Measurements from ENCODE around the gene XXYLT1. TPM values are rescaled to one million over a fixed set of nuclear protein-coding genes. Genes with fewer than 3 reads are reported as not detected.

XXYLT1 gene
- total RNA-seq, 4 donors from 2014 or later, result 9.7 to 30.1 (median 17.7) TPM

DNA sequence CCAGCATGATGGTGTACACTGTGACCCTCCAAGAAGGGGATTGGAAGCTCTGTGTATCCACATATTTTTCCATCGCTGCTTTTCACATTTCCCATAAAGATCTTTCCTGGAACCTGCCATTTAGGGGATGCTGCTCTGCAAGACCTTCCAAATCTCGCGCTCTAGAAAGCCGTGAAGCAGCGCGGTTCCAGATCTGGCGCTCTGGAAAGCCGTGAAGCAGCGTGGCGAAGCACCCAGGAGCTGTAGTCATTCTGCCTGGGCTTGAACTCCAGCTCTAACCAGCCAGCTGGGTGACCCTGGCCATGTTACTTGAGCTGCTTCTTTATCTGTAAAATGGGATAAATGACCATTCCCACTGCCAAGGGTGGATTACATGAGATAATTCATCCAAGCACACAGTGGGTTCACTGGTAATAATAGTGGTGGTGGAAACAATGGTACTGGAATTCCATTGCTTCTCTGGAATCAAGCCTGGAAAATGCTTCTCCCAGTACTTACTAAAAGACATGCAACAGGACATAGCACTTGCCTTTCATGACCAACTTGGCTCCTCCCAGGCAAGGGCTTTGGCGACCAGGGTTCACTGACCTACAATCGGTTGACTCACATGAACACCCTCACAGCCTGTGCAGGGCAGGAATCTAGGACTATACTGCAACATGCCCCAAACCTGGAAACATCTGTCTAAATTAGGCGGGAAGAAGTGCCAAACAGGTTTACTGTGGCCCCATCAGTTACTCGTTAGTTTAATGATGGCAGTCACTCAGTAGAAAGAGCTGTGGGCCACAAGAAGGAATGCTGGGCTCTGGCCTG is 70.7 kb downstream of the XXYLT1 start:
- no peak for DNase-seq (ENCODE audit: low spot score in 2 of 2)

DNA sequence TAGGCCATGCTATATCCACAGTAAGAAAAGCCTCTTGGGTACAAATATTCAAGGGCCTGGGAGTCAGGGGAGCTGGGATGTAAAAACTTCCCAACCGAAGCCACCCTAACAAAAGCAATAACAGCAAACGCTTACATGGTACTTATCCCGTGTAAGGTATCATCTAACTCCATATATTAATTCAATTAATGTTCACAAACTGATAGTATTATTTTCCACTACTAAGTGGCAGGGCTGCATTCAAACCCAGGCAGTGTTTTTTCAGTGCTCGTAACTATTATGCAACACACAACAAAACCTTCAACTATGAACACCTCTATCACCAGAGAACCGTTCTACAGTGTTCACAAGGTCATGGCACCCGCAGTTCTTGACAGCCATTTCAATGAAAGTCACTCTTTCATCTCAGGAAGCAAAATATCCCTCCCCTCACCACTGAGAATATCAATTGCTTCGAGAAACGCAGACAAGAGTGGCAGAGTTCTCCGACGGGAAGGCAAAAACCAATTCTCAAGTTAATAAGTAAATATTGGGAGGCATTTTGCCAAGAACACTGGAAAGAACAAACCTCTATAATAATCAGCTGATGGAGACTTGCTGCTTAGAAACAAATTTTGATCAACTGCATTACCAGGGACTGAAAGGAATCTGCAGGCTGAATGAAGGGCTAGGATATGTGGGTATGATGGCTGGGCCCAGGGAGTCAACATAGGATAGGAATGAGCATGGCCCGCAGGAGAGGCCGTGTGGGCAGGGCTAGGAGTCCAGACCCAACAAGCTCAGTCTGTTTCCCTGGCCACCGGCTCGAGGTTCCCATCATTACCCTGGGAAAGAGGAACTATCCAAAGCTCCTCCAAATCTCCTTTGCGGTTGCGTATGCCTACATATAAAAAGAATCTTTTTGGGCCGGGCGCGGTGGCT is 72.3 kb downstream of the XXYLT1 start:
- H3K4me3 ChIP-seq (ENCODE audit: low read depth, poor library complexity, severe bottlenecking), result no peak overlapping the region
- WGBS, 2 donors, result 91 to 92% methylated on average over 19 of the region's 19 CpGs
- intact Hi-C loops (cut with DNase I; ENCODE audit: low total_unique reads), result no loop called here
- DNase-seq (ENCODE audit: low spot score in 2 of 2), result peak in 1 of 2 donors; percentile 39
- TF ChIP-seq, protein P1, sequence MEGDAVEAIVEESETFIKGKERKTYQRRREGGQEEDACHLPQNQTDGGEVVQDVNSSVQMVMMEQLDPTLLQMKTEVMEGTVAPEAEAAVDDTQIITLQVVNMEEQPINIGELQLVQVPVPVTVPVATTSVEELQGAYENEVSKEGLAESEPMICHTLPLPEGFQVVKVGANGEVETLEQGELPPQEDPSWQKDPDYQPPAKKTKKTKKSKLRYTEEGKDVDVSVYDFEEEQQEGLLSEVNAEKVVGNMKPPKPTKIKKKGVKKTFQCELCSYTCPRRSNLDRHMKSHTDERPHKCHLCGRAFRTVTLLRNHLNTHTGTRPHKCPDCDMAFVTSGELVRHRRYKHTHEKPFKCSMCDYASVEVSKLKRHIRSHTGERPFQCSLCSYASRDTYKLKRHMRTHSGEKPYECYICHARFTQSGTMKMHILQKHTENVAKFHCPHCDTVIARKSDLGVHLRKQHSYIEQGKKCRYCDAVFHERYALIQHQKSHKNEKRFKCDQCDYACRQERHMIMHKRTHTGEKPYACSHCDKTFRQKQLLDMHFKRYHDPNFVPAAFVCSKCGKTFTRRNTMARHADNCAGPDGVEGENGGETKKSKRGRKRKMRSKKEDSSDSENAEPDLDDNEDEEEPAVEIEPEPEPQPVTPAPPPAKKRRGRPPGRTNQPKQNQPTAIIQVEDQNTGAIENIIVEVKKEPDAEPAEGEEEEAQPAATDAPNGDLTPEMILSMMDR (IDR thresholded peaks at IDR 0.05), result no peak
- TF ChIP-seq POLR2A (IDR thresholded peaks at IDR 0.05), result no peak

More for the DNA sequence above, 70.7 kb downstream of the XXYLT1 start:
- 93 to 94% methylated on average over 14 of the region's 14 CpGs for WGBS, 2 donors
- no peak overlapping the region for H3K4me3 ChIP-seq (ENCODE audit: low read depth, poor library complexity, severe bottlenecking)
- intact Hi-C loops (cut with DNase I; ENCODE audit: low total_unique reads), result no loop called here
- no peak for TF ChIP-seq POLR2A (IDR thresholded peaks at IDR 0.05)
- TF ChIP-seq, protein P1 (IDR thresholded peaks at IDR 0.05), result no peak

DNA sequence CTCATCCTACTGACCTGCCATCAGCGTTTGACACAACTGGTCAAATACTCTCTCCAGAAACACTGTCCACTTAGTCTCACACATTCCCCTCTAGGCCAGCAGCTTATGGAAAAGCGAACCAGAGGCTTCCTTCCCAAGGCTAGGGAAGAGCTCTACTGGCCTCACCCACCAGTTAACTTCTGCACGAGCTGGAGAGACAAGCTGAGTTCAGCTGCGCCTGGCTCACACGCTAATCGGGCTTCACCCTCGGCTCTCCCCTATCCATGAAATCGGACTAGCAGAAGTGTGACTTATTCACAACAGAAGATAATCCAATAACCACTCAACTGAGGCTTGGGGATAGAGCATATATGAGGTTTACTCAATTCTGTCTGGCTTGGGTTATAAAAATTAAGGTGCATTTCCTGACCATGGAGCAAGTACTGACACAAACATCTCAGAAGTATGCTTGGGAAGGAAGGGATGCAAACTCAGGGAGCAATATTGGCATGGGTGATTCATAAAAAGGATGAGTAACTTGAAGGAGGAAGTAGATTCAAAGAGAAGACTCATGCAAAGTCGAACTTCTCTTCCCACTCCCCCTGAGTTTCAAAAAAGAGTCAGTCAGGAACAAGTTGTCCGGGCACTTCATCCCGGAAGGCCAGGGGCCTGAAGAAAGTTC is 73.1 kb downstream of the XXYLT1 start:
- intact Hi-C loops (cut with DNase I; ENCODE audit: low total_unique reads), result no loop called here
- no peak for TF ChIP-seq POLR2A (IDR thresholded peaks at IDR 0.05)
- TF ChIP-seq, protein P1 (IDR thresholded peaks at IDR 0.05), result no peak
- 82 to 90% methylated on average over 11 of the region's 11 CpGs for WGBS, 2 donors
- no peak overlapping the region for H3K4me3 ChIP-seq (ENCODE audit: low read depth, poor library complexity, severe bottlenecking)
- peak in 1 of 2 donors; percentile 13 for DNase-seq (ENCODE audit: low spot score in 2 of 2)

DNA sequence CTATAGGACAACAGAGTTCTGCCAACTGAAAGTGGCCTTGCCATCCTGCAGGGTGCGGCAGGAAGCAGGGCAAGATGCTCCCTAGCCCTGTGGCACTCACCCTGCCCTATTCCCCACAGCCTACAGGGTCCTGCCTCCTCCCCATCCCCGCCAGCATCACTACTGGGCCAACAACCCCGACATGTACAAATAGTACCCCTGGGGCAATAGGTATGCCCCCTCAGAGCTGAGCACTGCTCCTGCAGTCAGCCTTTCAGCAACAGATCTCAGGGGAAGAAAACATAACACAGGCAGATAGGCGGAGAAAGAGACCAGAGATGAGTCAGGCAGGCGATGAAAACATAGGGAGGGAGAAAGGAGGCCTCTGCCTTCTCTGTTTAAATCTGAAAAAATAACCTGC is 74.7 kb downstream of the XXYLT1 start:
- intact Hi-C loops (cut with DNase I; ENCODE audit: low total_unique reads), result no loop called here
- H3K4me3 ChIP-seq (ENCODE audit: low read depth, poor library complexity, severe bottlenecking), result no peak overlapping the region
- TF ChIP-seq, protein P1 (IDR thresholded peaks at IDR 0.05), result no peak
- TF ChIP-seq POLR2A (IDR thresholded peaks at IDR 0.05), result no peak
- WGBS, 2 donors, result 52 to 57% methylated on average over 5 of the region's 5 CpGs
- DNase-seq (ENCODE audit: low spot score in 2 of 2), result peak in 1 of 2 donors; percentile 58

DNA sequence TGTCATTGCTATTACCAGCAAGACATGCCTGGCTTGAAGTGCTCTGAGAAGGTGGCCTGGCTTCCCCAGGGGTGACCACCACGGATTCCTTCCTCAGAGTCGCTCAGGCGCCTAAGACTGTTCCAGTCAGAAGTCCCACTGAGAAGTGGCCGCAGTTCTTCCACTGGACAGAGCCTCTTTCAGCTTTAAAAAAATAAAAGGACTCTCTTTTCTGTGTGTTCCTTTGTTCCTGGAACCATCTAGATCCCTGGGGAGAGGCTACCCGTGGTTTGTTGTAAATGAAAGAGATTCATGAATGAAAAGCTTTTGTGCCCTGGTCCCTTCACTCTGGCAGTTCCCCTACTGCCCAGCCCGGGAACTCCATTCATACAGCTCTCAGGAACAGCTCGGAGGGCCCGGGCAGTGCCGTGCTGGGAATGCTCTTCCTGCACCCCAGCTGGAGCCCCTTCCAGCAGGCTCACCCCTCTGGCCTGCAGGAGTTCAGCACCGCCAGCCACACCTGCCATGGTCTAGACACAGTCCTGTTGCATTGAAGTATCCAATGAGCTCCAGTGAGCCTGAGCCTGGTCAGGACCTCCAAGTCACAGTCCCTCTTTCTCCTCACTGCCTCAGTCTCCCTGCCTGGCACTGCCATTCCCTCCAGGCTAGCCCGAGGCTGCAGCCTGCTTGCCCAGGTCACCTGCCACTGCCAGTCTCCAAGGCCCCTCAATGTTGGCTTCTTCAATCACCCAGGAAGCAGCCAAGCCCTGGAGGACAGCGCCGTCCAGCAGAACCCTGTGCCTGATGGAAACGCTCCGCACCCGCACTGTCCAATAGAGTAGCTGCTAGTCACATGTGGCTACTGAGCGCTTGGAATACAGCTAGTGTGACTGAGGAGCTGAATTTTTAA is 75.4 kb downstream of the XXYLT1 start:
- intact Hi-C loops (cut with DNase I; ENCODE audit: low total_unique reads), result no loop called here
- TF ChIP-seq POLR2A (IDR thresholded peaks at IDR 0.05), result no peak
- TF ChIP-seq, protein P1 (IDR thresholded peaks at IDR 0.05), result no peak
- peak in 1 of 2 donors; percentile 66 for DNase-seq (ENCODE audit: low spot score in 2 of 2)
- no peak overlapping the region for H3K4me3 ChIP-seq (ENCODE audit: low read depth, poor library complexity, severe bottlenecking)
- 83 to 84% methylated on average over 17 of the region's 17 CpGs for WGBS, 2 donors
